ENCODE data around the gene TXLNA.

TXLNA gene

GRCh38 chr1:32186077-32186476 lies 6.6 kb downstream of the TXLNA start:
- DNase-seq = no peak

GRCh38 chr1:32186491-32186890 lies 7.0 kb downstream of the TXLNA start:
- DNase-seq = no peak

- no peak for DNase-seq
These were observed 8.4 kb downstream of the TXLNA start for GRCh38 chr1:32187850-32188249.

- no peak for DNase-seq
These were observed 12.9 kb downstream of the TXLNA start for GRCh38 chr1:32192220-32192948.

GRCh38 chr1:32194984-32195383 lies 15.5 kb downstream of the TXLNA start:
- DNase-seq = no peak

- no peak for DNase-seq
These were observed 16.1 kb downstream of the TXLNA start for GRCh38 chr1:32195531-32195930.

GRCh38 chr1:32195972-32196823 lies 16.7 kb downstream of the TXLNA start:
- DNase-seq = no peak

GRCh38 chr1:32197074-32197473 lies 17.6 kb downstream of the TXLNA start:
- no peak for DNase-seq

GRCh38 chr1:32197837-32198236 lies 18.4 kb downstream of the TXLNA start:
- no peak for DNase-seq

- no peak for DNase-seq
These were observed 19.0 kb downstream of the TXLNA start for GRCh38 chr1:32198237-32199042.

GRCh38 chr1:32199043-32199716 lies 19.7 kb downstream of the TXLNA start:
- DNase-seq = no peak

GRCh38 chr1:32199717-32200072 lies 20.2 kb downstream of the TXLNA start:
- no peak for DNase-seq

GRCh38 chr1:32200226-32201010 lies 20.9 kb downstream of the TXLNA start, which contains the start of gene CCDC28B:
Gene CCDC28B (plus strand): TSS chr1:32200595. CDS start chr1:32201936, 1,341 bp downstream.
- DNase-seq = peak; percentile 12 to 47

- peak in 1 of 2 experiments; percentile 30 for DNase-seq
These were observed 21.8 kb downstream of the TXLNA start for GRCh38 chr1:32201011-32201855.

- no peak for DNase-seq
These were observed 25.5 kb downstream of the TXLNA start for GRCh38 chr1:32204943-32205361.

GRCh38 chr1:32205401-32206370 lies 26.2 kb downstream of the TXLNA start, which contains the start of gene IQCC:
Gene IQCC (plus strand): TSS chr1:32205671. CDS start chr1:32205682, 11 bp downstream.
- peak; percentile 60 to 62 for DNase-seq

GRCh38 chr1:32208469-32208868 lies 29.0 kb downstream of the TXLNA start:
- no peak for DNase-seq

GRCh38 chr1:32208891-32209328 lies 29.4 kb downstream of the TXLNA start, which contains the start of gene DCDC2B:
Gene DCDC2B (plus strand): TSS chr1:32209089. CDS start chr1:32209094, 5 bp downstream.
- no peak for DNase-seq
